8988T (cell line): ENCODE data around the gene TMEM132D.
"Not testable (repeated sequence)": the region's sequence is repeated elsewhere in the genome, so short reads cannot be mapped to it uniquely, and the experiment has no call there.

Experiments
- DNase-seq: peaks from one replicate; pipeline ENCODE4 v3.0.0; 2011

The TMEM132D gene

DNA sequence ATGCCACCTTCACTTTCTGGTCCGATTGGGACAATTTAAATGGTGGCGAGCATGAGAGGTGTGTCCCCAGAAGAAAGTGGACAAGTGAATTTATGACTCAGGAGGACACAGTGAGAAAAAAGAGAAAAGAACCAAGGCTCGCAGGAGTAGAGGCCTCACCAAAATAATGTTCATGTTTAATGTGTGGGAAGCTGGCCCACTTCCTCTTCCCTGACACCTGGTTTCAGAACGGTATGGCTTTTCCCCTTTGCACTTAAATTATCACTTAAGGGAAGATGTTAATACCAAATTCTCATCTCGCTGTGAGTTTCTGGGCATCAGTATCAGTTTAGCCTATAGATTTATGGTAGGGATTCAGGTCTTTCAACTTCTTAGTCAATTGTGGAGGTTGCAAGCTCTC is 824.1 kb downstream of the TMEM132D start:
- DNase-seq: no peak

DNA sequence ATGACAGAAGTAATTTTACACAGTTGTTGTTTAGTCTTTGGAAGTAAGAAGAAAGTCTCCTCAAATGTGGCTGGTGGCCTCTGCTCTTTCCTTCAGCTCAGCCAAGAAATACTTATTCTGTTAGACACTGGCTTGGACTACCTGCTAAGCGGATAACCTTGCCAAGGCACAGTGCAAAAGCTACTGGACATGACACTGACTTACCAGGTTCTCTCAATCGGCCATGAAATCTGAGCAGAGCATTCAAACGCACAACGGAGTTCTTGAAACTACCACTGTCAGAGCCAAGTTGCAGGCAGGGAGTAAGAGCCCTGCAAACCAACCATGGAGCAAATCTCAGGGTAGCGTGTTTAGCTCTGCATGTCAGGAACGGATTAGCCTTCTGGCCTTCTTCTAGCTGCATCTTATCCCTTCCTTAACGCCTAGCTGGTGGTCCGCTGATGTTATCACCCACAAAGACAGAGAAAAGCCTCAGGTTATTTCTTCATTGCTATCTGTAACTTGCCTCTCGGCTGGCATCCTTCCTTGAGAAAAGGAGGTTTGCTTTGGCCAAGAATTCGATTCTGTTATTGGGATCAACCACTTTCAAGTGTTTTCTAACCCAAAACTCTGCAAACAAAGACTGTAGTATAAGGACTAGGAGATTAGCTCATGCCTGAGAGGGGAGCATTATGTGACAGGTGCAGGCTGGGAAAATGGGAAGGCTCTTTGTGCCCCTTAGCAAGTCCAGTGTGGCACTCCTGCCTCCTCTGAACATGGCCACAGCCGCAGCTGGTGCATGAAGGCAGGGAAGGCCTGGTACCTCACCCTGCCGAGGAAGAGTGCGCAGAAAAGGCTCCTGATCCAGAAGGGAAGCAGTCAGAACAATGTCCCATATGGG is 827.1 kb downstream of the TMEM132D start:
- no peak for DNase-seq

DNA sequence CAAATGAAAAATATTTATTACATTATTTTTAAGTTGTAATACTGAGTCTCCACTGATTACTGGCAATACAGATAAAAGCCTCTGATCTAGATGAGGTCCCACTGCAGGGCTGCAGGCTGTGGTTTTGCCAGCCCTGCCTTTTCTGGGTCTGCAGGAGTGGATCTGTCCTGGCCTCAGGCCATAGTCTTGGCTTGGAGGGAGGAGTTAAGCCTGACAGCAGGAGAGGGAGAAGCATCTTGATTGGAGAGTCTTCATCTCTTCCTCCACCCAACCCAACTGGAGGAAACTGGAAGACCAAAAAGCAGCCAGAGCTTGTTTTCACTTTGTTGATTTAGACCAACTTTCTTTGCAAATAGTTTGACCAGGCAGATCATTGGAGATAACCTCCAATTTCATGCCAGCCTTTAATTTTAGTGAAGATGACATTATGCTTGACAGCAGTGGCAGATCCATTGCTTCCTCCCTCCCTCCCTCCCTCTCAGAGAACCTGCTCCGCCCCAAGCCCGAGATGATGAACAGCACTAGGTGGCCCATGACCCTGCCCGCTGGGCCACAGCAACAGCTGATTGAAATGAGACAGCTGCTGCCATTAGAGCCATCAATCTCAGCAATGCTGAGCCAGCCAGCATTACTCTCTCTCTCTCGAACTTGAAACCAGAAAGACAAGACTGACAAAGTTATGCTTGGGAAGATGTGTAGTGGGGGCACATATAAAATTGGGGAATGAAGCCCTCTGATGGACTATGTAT is 828.2 kb downstream of the TMEM132D start:
- no peak for DNase-seq

DNA sequence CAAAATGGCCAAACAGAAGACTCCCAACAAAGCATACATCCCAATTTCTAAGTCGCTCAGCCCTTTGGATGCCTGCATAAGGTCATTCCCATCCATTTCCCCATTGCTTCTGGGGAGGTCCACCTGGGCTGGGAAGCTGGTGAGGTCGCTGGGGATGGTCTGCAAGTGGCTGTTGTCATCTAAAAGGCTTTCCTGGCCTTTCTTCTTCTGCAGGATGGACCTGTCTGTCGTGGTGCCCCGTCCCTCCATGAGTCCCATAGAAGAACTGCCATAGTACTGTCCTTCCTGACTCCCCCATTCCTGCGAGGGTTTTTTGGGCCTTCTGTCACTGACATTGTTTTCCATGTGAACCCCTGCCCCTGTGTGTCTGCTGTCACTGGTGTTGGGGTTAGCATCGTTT is 829.4 kb downstream of the TMEM132D start:
- no peak for DNase-seq

DNA sequence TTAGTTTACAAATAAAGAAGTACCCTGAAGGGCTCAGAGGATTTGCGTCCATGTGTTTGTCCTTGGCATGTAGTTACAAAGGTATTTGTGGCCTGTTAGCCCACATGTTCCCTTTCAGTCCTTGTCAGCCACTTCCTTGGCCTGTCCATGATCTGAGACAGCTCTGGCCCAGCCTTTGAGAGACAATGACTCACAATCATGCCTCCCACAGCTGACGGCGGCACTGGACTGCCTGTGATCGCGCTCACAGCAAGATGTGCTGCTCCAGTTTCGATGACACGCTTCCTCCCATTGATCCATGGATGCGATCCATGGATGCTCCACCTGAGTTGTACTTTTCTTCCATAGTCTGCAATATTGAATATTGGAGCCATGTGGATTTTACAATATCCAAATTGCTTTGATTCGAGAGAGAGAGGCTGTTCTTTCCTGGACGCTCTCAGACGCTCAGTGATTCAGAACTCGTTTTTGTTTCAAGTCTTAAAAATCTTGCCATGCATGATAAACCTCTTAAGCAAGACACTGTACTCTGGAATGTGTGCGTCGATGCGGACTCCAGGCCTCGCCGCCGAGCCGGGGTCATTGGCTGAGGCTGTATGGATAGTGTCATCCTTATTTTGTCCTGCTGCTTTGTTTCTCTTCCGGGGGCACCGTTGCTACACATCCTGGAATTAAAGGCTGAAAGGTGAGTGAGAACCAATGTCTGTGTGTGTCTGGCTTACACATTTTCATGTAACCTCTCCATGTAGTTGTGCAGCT is 830.5 kb downstream of the TMEM132D start:
- DNase-seq: no peak

DNA sequence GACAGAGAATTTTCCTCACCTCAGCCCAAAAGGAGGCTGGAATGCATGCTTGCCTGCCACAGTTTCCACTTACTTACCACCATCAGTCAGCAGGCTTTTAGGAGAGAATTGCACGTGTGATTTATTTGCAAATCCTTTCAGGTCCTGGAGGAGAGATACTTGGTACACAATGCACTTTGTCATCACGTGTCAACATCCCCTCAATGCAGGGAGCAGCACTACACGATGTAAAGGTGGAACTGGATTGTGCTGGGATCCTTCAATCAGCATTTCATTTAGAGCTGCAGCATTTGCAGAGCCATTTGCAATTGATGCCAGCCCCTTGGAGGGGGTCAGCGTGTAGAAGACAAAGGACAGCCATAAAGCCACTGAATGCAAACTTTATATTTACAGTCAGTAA is 832.5 kb downstream of the TMEM132D start:
- DNase-seq: no peak

DNA sequence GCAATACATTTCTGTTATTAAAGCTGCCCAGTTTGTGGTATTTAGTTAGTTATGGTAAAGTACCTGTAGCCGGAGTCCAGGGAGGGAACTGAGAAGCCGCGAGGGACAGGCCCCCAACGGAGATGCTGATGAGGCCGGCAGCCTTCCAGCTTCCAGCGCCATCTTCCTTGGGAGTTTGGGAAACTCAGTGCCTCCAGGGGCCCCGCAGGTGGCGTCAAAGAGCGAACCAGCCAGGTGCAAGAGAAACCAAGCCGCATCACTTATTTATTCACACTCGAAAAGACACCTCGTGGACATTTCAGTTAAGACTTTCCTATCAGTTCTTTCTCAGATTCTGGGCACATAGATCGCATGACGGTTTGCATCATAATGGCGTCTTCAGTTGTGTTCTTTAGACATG is 833.9 kb downstream of the TMEM132D start:
- no peak for DNase-seq

DNA sequence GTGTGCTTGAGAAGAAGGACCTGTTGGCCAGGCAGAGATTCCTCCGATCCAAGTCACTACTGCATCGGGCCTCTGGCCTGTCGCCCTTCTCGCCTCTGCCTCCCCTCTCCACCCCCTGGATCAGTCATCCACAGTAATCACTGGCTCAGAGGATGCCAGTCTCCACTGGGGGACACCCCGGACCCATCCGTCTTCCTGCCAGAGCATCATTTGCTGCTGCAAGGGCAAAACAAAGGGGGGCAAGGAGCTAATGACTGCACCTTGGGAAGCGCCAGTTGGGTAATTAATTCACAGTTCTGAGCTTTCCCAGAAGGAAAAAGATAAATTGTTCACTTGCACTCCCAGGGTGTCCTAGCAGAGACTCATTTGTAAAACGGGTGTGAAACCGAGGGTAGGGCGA is 835.1 kb downstream of the TMEM132D start:
- DNase-seq: no peak

DNA sequence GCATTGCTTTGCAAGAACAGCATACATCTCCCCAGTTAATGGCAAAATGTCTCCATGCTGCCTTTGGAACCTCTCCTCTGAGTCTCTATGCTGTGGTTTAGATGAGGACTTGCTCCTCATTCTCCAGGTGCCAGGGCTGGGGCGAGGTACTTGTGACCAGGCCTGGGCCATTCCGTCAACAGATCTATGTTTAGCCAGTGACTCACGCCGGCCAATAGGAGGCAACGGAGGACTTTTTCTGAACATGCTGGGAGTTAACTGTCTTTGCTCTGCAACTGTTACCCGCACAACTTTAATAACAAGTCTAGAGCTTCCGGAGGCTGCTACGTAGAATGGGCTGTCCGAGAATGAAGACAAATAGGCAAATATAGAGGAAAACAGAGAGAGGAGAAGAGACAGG is 836.3 kb downstream of the TMEM132D start:
- DNase-seq: no peak

DNA sequence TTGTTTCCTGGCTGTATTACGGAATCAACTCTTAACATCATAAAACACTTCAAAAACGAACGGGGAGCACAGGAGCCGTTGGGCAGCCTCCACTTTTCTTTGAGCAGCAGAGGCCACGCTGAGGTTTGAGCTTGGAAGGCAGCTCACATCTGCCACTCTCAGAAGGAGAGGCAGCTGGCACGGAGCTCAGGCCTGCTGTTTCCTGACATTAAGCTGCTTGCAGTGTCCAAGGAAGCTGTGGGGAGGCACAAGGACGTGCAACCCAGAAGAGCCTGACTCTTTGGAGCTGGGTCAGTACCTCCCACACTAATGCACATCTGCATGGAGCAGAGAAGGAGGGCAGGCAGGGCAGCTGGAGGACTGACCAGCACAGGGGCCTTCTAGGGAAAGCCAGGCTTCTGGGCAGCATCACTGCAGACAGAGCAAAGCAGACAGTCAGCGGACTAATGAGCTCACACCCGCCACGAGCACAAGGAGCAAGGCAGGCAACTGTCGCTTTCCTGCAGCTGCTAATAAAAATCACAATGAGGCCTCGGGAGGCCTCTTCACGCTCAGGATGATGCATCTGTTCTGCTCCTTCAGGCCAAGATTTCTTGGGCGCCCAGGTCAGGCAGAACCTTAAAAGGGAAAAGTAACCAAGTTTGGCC is 839.5 kb downstream of the TMEM132D start:
- DNase-seq: no peak

DNA sequence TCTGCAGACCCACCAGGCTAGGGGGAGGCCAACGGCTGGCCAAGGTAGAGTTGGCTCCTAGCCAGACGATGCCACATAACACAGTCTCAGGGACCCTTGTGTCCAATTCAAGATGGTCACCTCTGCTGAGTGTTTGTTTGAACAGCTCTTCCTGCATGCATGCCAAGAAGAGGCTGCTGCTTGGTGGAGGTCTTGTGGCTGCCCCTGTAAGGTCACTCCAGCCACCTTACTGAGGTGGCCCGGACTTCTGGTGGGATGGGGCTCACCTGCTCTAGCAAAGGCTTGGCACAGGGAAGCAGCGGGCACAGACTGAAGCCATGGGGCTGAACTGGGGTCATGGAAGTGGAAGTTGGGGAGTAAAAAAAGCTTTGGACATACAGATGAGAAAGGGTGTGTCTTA is 840.2 kb downstream of the TMEM132D start:
- no peak for DNase-seq

DNA sequence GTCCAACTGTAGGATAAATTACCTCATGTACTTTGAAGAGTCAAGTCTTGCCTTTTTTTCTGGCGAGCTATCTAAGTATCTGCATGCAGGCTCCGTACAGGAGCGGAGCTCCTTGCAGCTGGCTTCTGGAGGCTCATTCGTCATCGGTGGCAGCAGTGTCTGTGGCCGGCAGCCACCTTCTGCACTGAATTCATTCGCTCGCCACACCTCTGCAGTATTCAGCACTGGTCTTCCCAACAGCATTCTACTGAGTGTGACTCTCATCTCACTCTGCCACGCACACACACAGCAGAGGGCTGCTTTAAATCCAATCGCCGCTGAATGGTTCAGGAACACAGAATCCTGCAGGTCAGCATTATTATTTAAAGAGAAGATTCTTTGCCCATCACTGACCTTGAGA is 850.6 kb downstream of the TMEM132D start:
- no peak for DNase-seq

DNA sequence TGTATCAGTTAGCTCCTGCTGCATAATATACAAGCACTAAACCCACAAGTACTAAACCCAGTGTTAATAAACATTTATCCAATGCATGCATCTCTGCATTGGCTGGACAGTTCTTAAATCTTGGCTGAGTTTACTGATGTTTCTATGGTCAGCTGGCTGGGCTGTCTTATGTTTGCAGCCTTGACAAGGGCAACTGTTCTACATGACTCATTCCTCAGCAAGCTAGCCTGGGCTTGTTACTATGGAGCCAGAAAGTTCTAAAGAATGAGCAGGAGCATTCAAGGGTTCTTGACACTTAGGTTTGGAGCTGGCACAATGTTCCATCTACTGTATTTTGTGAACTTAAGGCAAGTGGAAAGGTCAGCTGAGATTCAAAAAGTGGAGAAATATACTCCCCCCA is 851.5 kb downstream of the TMEM132D start:
- no peak for DNase-seq

DNA sequence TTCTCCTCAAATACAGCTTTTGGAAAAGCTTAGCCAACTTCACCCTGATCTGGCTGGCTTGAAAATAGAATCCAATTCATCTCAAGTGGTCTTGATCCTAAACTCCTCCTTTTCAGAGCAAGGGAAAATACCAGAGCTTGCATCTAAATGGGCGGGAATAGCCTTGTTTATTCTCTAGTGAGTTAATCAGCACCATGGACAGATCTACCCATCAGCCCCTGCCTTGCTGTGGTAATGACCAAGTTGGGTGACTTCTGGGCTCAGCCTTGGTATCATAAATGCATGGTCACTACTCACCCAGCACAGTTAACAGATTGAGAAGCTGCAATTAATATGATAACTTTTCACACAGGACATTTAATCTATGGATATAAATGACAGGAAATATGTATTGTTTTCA is 853.9 kb downstream of the TMEM132D start:
- no peak for DNase-seq

DNA sequence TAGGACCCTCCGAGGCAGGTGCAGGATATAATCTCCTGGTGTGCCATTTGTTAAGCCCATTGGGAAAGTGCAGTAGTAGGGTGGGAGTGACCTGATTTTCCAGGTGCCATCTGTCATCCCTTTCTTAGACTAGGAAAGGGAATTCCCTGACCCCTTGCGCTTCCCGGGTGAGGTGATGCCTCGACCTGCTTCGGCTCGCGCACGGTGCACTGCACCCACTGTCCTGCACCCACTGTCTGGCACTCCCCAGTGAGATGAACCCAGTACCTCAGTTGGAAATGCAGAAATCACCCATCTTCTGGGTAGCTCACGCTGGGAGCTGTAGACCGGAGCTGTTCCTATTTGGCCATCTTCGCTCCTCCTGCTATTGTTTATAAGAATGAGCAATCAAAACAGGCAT is 860.5 kb downstream of the TMEM132D start:
- not testable (repeated sequence) for DNase-seq

DNA sequence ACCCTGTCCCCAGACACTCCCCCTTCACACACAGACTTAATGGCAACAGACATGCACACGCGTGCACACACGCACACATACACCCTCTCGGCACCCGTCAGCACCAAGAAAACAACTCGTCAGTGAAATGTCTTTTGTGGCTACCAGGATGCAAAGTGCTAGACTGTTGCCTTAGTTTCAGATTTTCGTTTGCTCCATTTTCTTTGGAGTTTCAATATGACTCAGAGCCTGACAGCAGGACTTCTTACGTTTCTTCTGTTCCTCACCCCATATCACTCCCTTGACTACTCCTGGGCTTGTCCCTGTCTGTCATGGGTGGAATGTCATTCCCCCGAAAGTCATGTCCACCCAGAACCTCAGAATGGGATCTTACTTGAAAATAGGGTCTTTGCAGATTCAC is 867.7 kb downstream of the TMEM132D start:
- DNase-seq: no peak

DNA sequence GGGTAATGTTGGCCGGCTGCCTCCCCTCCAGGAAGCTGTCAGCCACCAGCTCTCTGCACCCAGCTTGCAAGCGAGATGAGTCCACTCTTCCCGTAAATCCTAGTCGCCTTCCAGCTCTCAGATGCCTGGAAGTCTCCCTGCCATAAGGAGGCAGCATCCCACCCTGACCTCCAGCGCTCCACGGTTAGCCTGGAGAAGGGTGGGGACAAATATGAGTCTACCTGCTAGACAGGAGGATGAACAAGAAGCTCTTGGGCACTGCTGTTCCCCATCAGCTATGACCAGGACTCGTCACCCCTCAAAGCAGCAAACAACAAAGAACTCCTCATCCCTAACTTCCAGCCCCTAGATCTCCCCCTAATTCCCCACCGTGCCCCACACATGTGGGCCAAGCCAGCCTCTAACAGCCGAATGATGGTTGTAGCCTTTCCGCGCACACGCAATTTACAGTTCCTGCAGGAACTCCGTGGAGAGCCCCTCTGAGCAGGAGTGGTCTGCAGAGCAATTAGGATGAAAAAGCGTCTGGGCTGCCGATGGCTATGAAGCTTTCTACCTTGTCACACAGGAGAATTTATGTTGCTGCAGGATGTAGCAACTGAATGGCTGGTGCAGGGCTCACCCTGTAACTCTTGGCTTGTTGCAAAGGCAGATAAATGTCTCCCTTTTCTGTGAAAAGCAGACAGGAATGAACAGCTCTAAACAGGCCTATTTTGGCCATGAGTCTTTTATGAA is 869.1 kb downstream of the TMEM132D start:
- DNase-seq: no peak

DNA sequence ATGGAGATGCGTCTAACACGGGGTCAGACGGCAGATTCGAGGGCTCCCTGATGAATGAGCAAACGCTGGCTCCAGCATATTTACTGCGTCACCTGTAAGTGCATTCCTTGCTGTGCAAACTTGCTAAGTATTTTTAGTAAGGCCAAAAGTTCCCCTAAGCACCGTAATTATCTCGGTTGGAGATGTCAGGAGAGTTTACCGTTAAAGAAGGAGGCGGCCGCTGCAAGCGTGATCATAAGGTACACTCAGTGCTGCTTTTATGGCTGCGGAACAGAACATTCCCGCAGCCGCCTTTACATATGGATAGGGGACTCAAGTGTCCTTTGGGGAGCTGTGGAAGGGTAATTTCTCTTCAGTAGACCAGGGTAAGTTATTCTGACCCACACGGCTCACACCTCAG is 875.0 kb downstream of the TMEM132D start:
- no peak for DNase-seq

DNA sequence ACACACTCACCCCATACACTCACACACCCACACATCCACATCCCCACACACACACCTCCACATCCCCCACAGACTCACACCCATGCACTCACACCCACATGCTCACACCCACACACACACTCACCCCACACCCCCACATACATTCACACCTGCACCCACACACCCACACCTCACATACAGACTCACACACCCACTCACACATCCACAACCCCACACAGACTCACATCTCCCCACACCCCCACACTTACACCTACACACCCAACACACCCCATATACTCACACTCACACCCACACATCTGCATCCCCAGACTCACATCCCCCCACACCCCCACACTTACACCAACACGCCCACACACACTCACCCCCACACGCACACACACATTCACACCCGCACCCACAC is 878.8 kb downstream of the TMEM132D start:
- DNase-seq: no peak
